ENCODE measurements around the gene HSF2BP. TPM values are rescaled to one million over a fixed set of nuclear protein-coding genes. Genes with fewer than 3 reads are reported as not detected.

Gene HSF2BP
- total RNA-seq, 1 experiment from 2014 or later, result 1.5 TPM

GRCh38 chr21:43572446-43572845 lies 86.8 kb downstream of the HSF2BP start:
- Histone ChIP-seq H3K14ac (ENCODE audit: insufficient read depth, low read length) (no peak overlapping the region; the same call in 1 of the 2 replicates), H2BK20ac (ENCODE audit: low read depth, low read length, poor library complexity, severe bottlenecking) (no peak overlapping the region), H3K79me1 (ENCODE audit: insufficient read depth, low read depth, low read length, poor library complexity, severe bottlenecking) (no peaks in the 10 kb centered on the region), H2AK5ac (ENCODE audit: insufficient read length, low read length) (no peak overlapping the region), H3K23ac (ENCODE audit: insufficient read length, low read depth, low read length) (no peak overlapping the region), H4K5ac (ENCODE audit: insufficient read length, low read depth, low read length) (no peak overlapping the region), H3K27me3 (ENCODE audit: insufficient read depth, low read length) (no peaks in the 10 kb centered on the region), H2BK120ac (ENCODE audit: low read depth, low read length, poor library complexity, severe bottlenecking) (no peak overlapping the region), H3T11ph (ENCODE audit: low read length) (no peak overlapping the region), H3K4me2 (ENCODE audit: insufficient read depth, insufficient read length, low read length) (no peak overlapping the region), H3K27ac (ENCODE audit: insufficient read length, low read depth, low read length) (no peak overlapping the region), H2BK5ac (ENCODE audit: insufficient read length, low read length) (no peak overlapping the region), H3K18ac (ENCODE audit: insufficient read length, low read depth, low read length) (no peak overlapping the region), H2BK15ac (ENCODE audit: low read depth, low read length) (no peak overlapping the region), H4K8ac (replicated peaks; ENCODE audit: insufficient read length, low read depth, low read length) (no peak overlapping the region), H4K91ac (ENCODE audit: insufficient read length, low read depth, low read length) (no peak overlapping the region), H3K4ac (ENCODE audit: low read depth, low read length) (no peak overlapping the region), H3K9ac (ENCODE audit: extremely low read depth, insufficient read length, low read length) (no peak overlapping the region), H3K9me3 (ENCODE audit: control insufficient read depth, low read depth, low read length) (no peaks in the 10 kb centered on the region), H4K20me1 (ENCODE audit: control insufficient read depth, insufficient read depth, insufficient read length) (no peaks in the 10 kb centered on the region), H3K23me2 (ENCODE audit: insufficient read length, low read depth, low read length, poor library complexity, severe bottlenecking) (no peaks in the 10 kb centered on the region), H2BK12ac (ENCODE audit: insufficient read length, low read depth, low read length) (no peak overlapping the region), H3K4me1 (ENCODE audit: insufficient read depth, low read length) (no peaks in the 10 kb centered on the region), H2AFZ (ENCODE audit: low read length) (no peak overlapping the region), H3K79me2 (ENCODE audit: insufficient read depth, low read length) (no peaks in the 10 kb centered on the region), H3K56ac (ENCODE audit: insufficient read length, low read depth, low read length) (no peak overlapping the region)
- Mint-ChIP-seq H3K36me3 (ENCODE audit: insufficient read depth in 1 of 3, low read depth in 3 of 3) (peaks cover 0 to 3% (median 0%) of the 10 kb centered on the region in 3 experiments; a peak in 1 of 7 replicates), H3K4me3 (no peak overlapping the region), H3K27me3 (ENCODE audit: low read depth) (no peaks in the 10 kb centered on the region; the same call in 1 of the 2 replicates), H3K27ac (no peak overlapping the region), H3K4me1 (peaks cover 5 to 7% of the 10 kb centered on the region in 2 experiments), H3K9me3 (no peaks in the 10 kb centered on the region)
- no peak for TF ChIP-seq CTCF (conservative IDR thresholded peaks at IDR 0.05)
- no peak for DNase-seq
- WGBS (ENCODE audit: extremely low coverage, insufficient read length, low lambda C conversion rate), result no CpG with 5 or more reads among the region's 5 CpGs
